ENCODE data around the gene ATOH8. TPM values are rescaled to one million over a fixed set of nuclear protein-coding genes. Genes with fewer than 3 reads are reported as not detected.

Gene ATOH8
- total RNA-seq, 1 donor from 2014 or later = 1.9 TPM

DNA sequence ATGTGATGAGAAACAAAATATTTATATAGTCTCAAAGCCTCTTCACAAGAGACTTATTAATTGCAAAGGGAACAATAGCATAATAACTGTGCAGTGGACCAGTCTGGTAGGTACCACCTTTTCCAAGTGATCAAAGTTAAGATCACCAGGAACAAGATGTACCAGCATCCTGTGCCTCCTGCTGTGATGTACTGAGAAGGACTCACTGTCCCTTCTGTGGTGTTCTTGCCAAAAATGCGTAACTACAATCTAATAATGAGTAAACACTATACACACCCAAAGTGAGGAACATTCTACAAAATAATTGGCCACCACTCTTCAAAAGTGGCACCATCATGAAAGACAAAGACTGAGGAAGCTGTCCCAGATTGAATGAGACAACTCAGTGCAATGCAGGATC, 45.1 kb upstream of the ATOH8 start:
- H3K9ac ChIP-seq (ENCODE audit: low read length) = no peak overlapping the region
- H3K4me2 ChIP-seq (ENCODE audit: low read length) = no peak overlapping the region
- no peak overlapping the region for H3K27ac ChIP-seq (ENCODE audit: low read depth, low read length)
- Mint-ChIP-seq H3K4me3 (ENCODE audit: unreplicated experiment) (no peak overlapping the region), H3K9me3 (ENCODE audit: unreplicated experiment) (no peaks in the 10 kb centered on the region), H3K4me1 (ENCODE audit: low read depth, unreplicated experiment) (peaks cover 22% of the 10 kb centered on the region), H3K27me3 (ENCODE audit: low read depth, unreplicated experiment) (peaks cover 20% of the 10 kb centered on the region), H3K36me3 (ENCODE audit: low read depth, unreplicated experiment) (no peaks in the 10 kb centered on the region), H3K27ac (ENCODE audit: unreplicated experiment) (no peak overlapping the region)
- H3K27me3 ChIP-seq (ENCODE audit: insufficient read depth, low read length) = peaks cover 8% of the 10 kb centered on the region
- H4K20me1 ChIP-seq (ENCODE audit: insufficient read depth, low read length) = no peaks in the 10 kb centered on the region
- H3K79me2 ChIP-seq (ENCODE audit: insufficient read depth, low read length) = no peaks in the 10 kb centered on the region
- H3K4me3 ChIP-seq (ENCODE audit: insufficient read depth, low read depth, low read length) = no peak overlapping the region
- peaks cover 18% of the 10 kb centered on the region for H3K4me1 ChIP-seq (ENCODE audit: insufficient read depth, low read length)
- no peak overlapping the region for H2AFZ ChIP-seq (ENCODE audit: low read depth, low read length)
- no peaks in the 10 kb centered on the region for H3K9me3 ChIP-seq (ENCODE audit: insufficient read depth, low read depth, low read length)
- TF ChIP-seq, protein P1, sequence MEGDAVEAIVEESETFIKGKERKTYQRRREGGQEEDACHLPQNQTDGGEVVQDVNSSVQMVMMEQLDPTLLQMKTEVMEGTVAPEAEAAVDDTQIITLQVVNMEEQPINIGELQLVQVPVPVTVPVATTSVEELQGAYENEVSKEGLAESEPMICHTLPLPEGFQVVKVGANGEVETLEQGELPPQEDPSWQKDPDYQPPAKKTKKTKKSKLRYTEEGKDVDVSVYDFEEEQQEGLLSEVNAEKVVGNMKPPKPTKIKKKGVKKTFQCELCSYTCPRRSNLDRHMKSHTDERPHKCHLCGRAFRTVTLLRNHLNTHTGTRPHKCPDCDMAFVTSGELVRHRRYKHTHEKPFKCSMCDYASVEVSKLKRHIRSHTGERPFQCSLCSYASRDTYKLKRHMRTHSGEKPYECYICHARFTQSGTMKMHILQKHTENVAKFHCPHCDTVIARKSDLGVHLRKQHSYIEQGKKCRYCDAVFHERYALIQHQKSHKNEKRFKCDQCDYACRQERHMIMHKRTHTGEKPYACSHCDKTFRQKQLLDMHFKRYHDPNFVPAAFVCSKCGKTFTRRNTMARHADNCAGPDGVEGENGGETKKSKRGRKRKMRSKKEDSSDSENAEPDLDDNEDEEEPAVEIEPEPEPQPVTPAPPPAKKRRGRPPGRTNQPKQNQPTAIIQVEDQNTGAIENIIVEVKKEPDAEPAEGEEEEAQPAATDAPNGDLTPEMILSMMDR (IDR thresholded peaks at IDR 0.05; ENCODE audit: insufficient read depth, low read depth, low read length) = no peak
- no peak for TF ChIP-seq EZH2 (IDR thresholded peaks at IDR 0.05; ENCODE audit: insufficient read depth, low read length)
- FAIRE-seq (no peak), DNase-seq (ENCODE audit: low read depth) (no peak)
- H3K36me3 ChIP-seq (ENCODE audit: insufficient read depth, low read length) = no peaks in the 10 kb centered on the region

DNA sequence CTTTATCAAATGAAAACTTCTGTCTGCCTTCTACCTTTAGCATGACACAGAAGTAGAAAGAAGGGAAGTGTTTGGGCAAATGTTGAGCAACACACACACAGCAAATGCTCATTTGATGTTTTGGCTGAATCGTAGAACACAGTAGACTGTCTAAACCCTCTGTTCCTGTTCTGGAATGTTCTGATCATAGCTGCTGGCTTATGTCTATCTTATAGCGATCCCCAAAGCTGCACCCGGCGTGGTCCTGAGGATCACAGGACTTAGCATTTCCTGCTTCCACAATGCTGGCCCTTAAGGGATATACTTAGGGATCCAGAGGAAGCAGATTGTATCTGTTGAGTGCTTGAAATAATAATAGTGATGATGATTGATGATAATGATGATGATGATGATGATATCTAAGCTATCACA, 44.4 kb upstream of the ATOH8 start:
- H3K27ac ChIP-seq (ENCODE audit: low read depth, low read length) = no peak overlapping the region
- H2AFZ ChIP-seq (ENCODE audit: low read depth, low read length) = no peak overlapping the region

More for the DNA sequence above, 44.4 kb upstream of the ATOH8 start:
- H3K4me1 Mint-ChIP-seq (ENCODE audit: low read depth, unreplicated experiment) = peaks cover 22% of the 10 kb centered on the region
- FAIRE-seq (no peak), DNase-seq (ENCODE audit: low read depth) (no peak)
- Histone ChIP-seq H3K9ac (ENCODE audit: low read length) (no peak overlapping the region), H3K79me2 (ENCODE audit: insufficient read depth, low read length) (no peaks in the 10 kb centered on the region), H3K4me2 (ENCODE audit: low read length) (no peak overlapping the region), H3K36me3 (ENCODE audit: insufficient read depth, low read length) (no peaks in the 10 kb centered on the region), H3K4me3 (ENCODE audit: insufficient read depth, low read depth, low read length) (no peak overlapping the region), H3K27me3 (ENCODE audit: insufficient read depth, low read length) (peaks cover 8% of the 10 kb centered on the region), H3K9me3 (ENCODE audit: insufficient read depth, low read depth, low read length) (no peaks in the 10 kb centered on the region), H3K4me1 (ENCODE audit: insufficient read depth, low read length) (peaks cover 18% of the 10 kb centered on the region), H4K20me1 (ENCODE audit: insufficient read depth, low read length) (no peaks in the 10 kb centered on the region)
- H3K4me3 Mint-ChIP-seq (ENCODE audit: unreplicated experiment) = no peak overlapping the region
- TF ChIP-seq, protein P1 (IDR thresholded peaks at IDR 0.05; ENCODE audit: insufficient read depth, low read depth, low read length) = no peak
- no peak for TF ChIP-seq EZH2 (IDR thresholded peaks at IDR 0.05; ENCODE audit: insufficient read depth, low read length)
- H3K9me3 Mint-ChIP-seq (ENCODE audit: unreplicated experiment) = no peaks in the 10 kb centered on the region
- H3K27me3 Mint-ChIP-seq (ENCODE audit: low read depth, unreplicated experiment) = peaks cover 25% of the 10 kb centered on the region
- no peak overlapping the region for H3K27ac Mint-ChIP-seq (ENCODE audit: unreplicated experiment)
- H3K36me3 Mint-ChIP-seq (ENCODE audit: low read depth, unreplicated experiment) = no peaks in the 10 kb centered on the region
